HG03045 (cell line): ENCODE measurements around the gene KCNMA1.

Experiments used
- ATAC-seq: cut with Tn5 transposase; IDR thresholded peaks from one replicate; pipeline ENCODE4 v1.9.1; 2021; ENCODE audit warnings: mild to moderate bottlenecking, moderate library complexity; ENCODE audit not compliant: unreplicated experiment

KCNMA1 gene

GRCh38 chr10:77176232-77176631 is 461.4 kb downstream of the KCNMA1 start:
- ATAC-seq: no peak

- ATAC-seq: no peak
These were observed 461.9 kb downstream of the KCNMA1 start for GRCh38 chr10:77175631-77176222.

GRCh38 chr10:77173615-77174461 is 463.8 kb downstream of the KCNMA1 start:
- peak; percentile 65 for ATAC-seq

DNA sequence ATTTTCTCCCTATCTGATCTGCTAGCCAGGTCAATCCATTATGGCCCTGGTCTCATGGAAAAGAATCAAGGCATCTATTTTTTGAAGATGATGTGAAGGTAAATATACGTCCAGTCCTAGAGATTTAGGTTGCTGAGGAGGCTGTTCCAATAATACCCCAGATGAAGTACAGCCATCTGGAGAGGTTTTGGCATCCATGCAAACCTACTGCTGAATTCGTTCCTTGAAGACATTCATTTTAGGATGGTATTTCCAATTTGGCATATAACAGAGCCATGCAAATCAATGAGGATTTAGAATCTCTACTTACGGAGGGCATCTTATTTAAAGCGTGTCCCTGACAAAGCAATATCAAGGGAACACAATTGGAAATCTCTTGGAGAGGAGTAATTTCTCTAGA is 465.5 kb downstream of the KCNMA1 start:
- ATAC-seq: no peak

GRCh38 chr10:77168861-77169260 is 468.7 kb downstream of the KCNMA1 start:
- ATAC-seq: no peak

GRCh38 chr10:77168161-77168560 is 469.4 kb downstream of the KCNMA1 start:
- no peak for ATAC-seq

DNA sequence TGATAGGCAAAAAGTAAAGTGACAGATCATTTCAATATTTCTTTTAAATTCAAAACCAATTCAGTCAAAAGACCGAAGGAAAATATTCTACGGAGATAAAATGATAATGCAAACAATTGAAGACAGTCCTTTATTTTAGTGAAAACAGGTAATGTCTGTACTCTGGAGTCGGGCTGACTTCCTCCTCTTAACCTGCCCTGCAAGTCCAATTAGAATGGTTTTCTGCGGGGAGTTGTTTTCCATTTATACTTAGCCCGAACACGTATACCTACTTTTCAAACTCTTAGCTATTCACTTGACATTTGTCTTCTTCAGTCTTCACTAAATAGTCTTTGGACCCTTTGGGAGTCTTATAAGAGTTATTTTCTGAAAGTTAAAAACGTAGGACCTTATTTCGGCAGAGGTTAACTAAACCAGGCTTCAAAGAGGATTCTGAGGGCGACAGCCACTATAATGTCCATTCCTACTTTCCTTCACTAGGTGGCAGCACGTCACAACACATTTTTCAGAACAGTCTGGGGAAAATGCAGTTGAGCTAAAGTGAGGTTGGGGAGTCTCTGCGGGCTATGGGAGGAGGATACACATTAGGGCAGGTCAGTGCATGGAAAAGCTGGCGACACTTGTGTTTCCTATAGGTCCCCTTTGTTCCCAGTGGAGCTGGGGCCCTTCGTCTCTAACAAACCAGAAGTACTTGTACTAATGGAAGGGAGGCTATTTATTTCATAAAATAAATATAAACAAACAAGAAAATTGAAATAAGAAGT is 472.0 kb downstream of the KCNMA1 start:
- ATAC-seq: peak; percentile 44

GRCh38 chr10:77164616-77165311 is 472.8 kb downstream of the KCNMA1 start:
- ATAC-seq: no peak

DNA sequence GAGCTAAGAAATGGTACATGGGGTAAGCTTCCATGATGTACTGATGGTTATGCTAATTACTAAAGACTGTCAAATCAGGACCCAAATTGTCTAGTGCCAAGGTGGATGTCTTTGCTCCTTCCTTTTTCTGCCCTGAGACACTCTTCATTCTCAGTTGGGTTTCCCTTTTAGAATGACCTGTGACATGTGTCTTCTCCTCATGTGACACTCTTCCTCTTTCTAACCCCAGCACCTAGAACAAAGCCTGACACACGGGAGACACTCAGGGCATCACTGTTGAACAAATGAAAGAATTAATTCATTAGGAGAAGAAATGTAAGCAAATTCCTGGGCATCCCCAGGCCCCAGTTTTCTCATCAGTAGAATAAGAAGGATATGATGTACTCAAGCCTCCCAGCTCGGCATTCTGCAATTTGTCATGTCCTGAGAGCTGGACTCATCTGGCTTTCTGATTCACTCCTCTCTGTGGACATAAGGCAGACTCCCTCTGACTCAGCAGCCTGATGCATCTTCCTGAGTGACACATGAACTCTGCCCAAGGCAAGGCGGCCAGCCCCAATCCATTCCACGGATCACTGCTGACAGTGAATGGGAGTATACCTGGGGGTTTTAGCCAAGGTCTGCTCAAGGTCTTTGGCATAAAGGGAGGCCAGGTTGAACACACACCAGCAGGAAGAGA is 473.8 kb downstream of the KCNMA1 start:
- ATAC-seq: no peak

GRCh38 chr10:77162697-77163096 is 474.9 kb downstream of the KCNMA1 start:
- ATAC-seq: no peak

GRCh38 chr10:77160679-77161078 is 476.9 kb downstream of the KCNMA1 start:
- no peak for ATAC-seq

GRCh38 chr10:77159538-77160110 is 478.0 kb downstream of the KCNMA1 start:
- no peak for ATAC-seq

DNA sequence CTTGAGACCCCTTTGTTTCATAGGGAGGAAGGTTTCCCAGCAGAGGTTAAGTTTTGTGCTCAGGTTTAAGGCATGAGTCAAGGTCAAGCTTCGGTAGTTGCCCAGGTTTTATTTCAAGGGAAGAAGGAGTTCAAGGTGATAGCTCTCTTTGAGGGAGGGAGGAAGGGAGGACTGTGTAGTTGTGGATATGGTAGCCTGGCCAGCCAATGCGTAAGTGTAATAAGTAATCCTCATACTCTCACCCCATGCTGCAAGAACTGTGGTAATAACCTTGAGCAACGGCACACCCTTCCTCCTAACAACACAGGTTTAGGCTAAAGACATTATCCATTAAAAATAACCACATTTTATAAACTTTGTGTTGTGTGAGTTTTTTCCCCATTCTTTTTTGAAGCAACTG is 478.9 kb downstream of the KCNMA1 start:
- ATAC-seq: no peak

DNA sequence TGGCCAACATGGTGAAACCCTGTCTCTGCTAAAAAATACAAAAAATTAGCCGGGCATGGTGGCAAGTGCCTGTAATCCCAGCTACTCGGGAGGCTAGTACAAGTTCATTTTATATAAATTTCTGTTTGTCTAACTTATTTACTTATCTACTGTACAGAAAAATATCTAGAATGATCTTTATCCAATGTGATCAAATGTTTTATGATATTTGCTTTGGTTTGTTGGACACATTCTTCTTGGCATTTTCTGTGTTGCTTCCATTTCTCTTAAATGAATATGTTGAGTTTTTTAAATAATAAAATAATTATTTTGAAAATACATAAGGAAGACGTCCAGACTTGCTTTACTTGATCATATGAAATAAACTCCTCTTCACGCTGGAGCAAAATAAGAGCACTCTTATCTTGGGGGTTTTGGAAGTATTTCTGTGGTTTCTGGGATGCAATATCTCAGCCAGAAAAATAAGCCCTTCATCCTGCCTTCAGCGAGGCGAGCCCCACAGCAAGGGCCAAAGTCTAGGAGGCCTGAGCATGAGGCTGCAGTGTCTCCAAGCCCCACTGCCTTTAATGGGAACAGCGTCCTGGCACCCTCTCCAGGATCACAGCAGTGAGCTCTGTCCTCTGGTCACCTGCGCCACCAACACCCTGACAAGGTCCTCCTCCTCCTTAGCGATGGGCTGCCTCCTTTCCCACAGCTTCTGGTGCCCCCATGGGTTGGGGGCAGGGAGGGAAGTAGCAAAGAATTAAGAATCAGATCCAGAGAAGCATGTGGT is 480.2 kb downstream of the KCNMA1 start:
- no peak for ATAC-seq

- no peak for ATAC-seq
These were observed 481.2 kb downstream of the KCNMA1 start for GRCh38 chr10:77156406-77156879.

DNA sequence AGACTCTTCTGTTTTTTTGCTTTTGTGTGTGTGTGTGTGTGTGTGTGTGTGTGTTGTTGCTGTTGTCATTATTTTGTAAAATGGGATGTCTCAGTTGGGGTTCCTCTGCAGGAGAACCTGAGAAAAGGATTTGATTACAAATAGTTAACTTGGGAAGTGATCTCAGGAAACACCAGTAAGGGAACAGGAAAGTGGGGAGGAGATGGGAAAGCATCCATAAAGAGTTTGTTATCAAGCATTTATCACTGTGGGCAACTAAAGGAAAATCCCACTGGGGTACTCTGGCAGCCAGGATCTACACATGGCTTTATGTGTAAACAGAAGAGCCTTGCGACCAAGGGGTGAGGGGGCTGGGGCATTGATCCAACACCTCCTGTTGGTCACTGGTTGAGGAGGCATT is 485.4 kb downstream of the KCNMA1 start:
- no peak for ATAC-seq

- ATAC-seq: no peak
These were observed 486.2 kb downstream of the KCNMA1 start for GRCh38 chr10:77151408-77151807.

- ATAC-seq: no peak
These were observed 487.9 kb downstream of the KCNMA1 start for GRCh38 chr10:77149706-77150105.

DNA sequence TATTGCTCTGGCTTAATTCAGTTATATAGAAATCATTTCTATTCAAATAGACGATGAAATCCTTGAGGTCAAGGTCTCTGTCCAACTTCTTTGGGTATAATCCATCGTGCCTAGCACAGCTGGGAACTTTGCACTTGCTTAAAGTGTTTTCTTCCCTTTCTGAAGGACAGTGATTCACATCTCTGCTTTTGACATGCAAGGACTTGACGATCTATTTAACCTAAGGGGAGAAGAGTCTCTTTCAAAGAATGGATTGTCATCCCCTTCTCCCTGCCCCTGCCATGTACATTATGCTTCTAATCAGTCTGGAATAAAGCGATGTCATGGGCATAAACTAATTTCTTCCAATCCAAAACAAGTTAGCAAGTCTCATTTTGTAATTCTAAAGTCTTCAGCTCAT is 488.6 kb downstream of the KCNMA1 start:
- ATAC-seq: no peak
